Neural cell (in vitro differentiated cells): Measurements from ENCODE around the gene RIPOR1. TPM values are rescaled to one million over a fixed set of nuclear protein-coding genes. Genes with fewer than 3 reads are reported as not detected.

Experiments
- H2AFZ ChIP-seq: fragments of 200-600, 300-800 bp; sonication (generic), shearing (Covaris generic); 2 replicates; pipeline ENCODE4 v1.6.0; 2014; ENCODE audit warnings: low read depth, mild to moderate bottlenecking, antibody characterized with exemption, low read length, moderate library complexity
- H3F3A ChIP-seq: fragments of 200-600 bp; shearing (Covaris generic); 2 replicates; pipeline ENCODE4 v1.6.1; 2016; ENCODE audit warnings: mild to moderate bottlenecking, moderate library complexity, mixed read lengths, antibody characterized with exemption, low read length; ENCODE audit not compliant: insufficient read depth, poor library complexity, severe bottlenecking
- H3K27ac ChIP-seq: fragments of 200-600, 300-800 bp; sonication (generic), shearing (Covaris generic); 2 replicates; pipeline ENCODE4 v1.5.1; 2014; ENCODE audit warnings: mild to moderate bottlenecking, low read length, moderate library complexity
- H3K27me3 ChIP-seq: fragments of 300-800, 200-600 bp; sonication (generic), shearing (Covaris generic); 2 replicates; pipeline ENCODE4 v1.6.0; 2014; ENCODE audit warnings: mild to moderate bottlenecking, low read depth, low read length, moderate library complexity; ENCODE audit not compliant: insufficient read depth
- H3K36me3 ChIP-seq: fragments of 300-800, 200-600 bp; sonication (generic), shearing (Covaris generic); 2 replicates; pipeline ENCODE4 v1.5.1; 2014; ENCODE audit warnings: mild to moderate bottlenecking, antibody characterized with exemption, low read length, moderate library complexity; ENCODE audit not compliant: insufficient read depth
- H3K4me2 ChIP-seq: fragments of 300-800, 200-600 bp; sonication (generic), shearing (Covaris generic); 2 replicates; pipeline ENCODE4 v1.6.0; 2014; ENCODE audit warnings: mild to moderate bottlenecking, low read length
- H3K4me3 ChIP-seq: fragments of 300-800, 200-600 bp; sonication (generic), shearing (Covaris generic); 2 replicates; pipeline ENCODE4 v1.5.1; 2014; ENCODE audit warnings: mild to moderate bottlenecking, low read length, moderate library complexity
- H3K79me2 ChIP-seq: fragments of 200-600 bp; shearing (Covaris generic); replicated peaks from 2 replicates; pipeline ENCODE4 v1.6.0; 2014; ENCODE audit warnings: mild to moderate bottlenecking, low read length, moderate library complexity; ENCODE audit not compliant: insufficient read depth
- H3K9ac ChIP-seq: fragments of 300-800, 200-600 bp; sonication (generic), shearing (Covaris generic); 2 replicates; pipeline ENCODE4 v1.6.1; 2016; ENCODE audit warnings: mild to moderate bottlenecking, low read length, mixed read lengths
- H3K9me2 ChIP-seq: fragments of 200-600 bp; shearing (Covaris generic); 2 replicates; pipeline ENCODE4 v1.6.1; 2016; ENCODE audit warnings: mild to moderate bottlenecking, low read length, mixed read lengths; ENCODE audit not compliant: insufficient read depth
- H3K9me3 ChIP-seq: fragments of 200-600, 300-800 bp; sonication (generic), shearing (Covaris generic); 2 replicates; pipeline ENCODE4 v1.6.1; 2016; ENCODE audit warnings: mild to moderate bottlenecking, mixed run types, low read length, moderate library complexity, mixed read lengths
- H4K20me1 ChIP-seq: fragments of 200-600 bp; shearing (Covaris generic); 2 replicates; pipeline ENCODE4 v1.6.1; 2016; ENCODE audit warnings: mild to moderate bottlenecking, mixed run types; ENCODE audit not compliant: insufficient read depth
- EP300 ChIP-seq: fragments of 450-650 bp; conservative IDR thresholded peaks from 2 replicates; pipeline ENCODE4 v1.6.1; 2014; ENCODE audit warnings: antibody characterized with exemption, mild to moderate bottlenecking, moderate library complexity; ENCODE audit not compliant: poor library complexity, severe bottlenecking
- EZH2 ChIP-seq: fragments of 200-600, 300-800 bp; shearing (Covaris generic), sonication (generic); IDR thresholded peaks from 2 replicates; pipeline ENCODE4 v1.6.1; 2014; ENCODE audit warnings: antibody characterized with exemption, low read length, borderline replicate concordance, mild to moderate bottlenecking; ENCODE audit not compliant: insufficient read depth, poor library complexity, severe bottlenecking
- MXI1 ChIP-seq: fragments of 450-650 bp; conservative IDR thresholded peaks from 2 replicates; pipeline ENCODE4 v1.6.1; 2014; ENCODE audit warnings: antibody characterized with exemption, mild to moderate bottlenecking; ENCODE audit not compliant: poor library complexity, severe bottlenecking
- POLR2AphosphoS5 ChIP-seq: IDR thresholded peaks from 2 replicates; pipeline ENCODE4 v1.6.1; 2012
- RAD21 ChIP-seq: fragments of 450-650 bp; conservative IDR thresholded peaks from 2 replicates; pipeline ENCODE4 v1.6.1; 2014; ENCODE audit warnings: antibody characterized with exemption, mild to moderate bottlenecking, moderate library complexity
- SMC3 ChIP-seq: fragments of 450-650 bp; conservative IDR thresholded peaks from 2 replicates; pipeline ENCODE4 v1.6.1; 2014; ENCODE audit warnings: antibody characterized with exemption, mild to moderate bottlenecking, moderate library complexity; ENCODE audit not compliant: poor library complexity
- TAF1 ChIP-seq: IDR thresholded peaks from 2 replicates; pipeline ENCODE4 v1.6.1; 2012; ENCODE audit warnings: low read depth
- polyA plus RNA-seq: library from polyadenylated mRNA; depleted of rRNA; stranded (reverse); fragments of >200 nt; gene quantifications from 2 replicates; pipeline ENCODE4 v1.2.3, GENCODE V29; 2014
- TF ChIP-seq, protein P1 (sequence below): IDR thresholded peaks from 2 replicates; pipeline ENCODE4 v1.6.1; 2012; ENCODE audit warnings: borderline replicate concordance
- TF ChIP-seq, protein P2 (sequence below): fragments of 450-650 bp; IDR thresholded peaks from 2 replicates; pipeline ENCODE4 v1.5.1; 2014; ENCODE audit warnings: antibody characterized with exemption, mild to moderate bottlenecking, moderate library complexity; ENCODE audit not compliant: poor library complexity, severe bottlenecking

The RIPOR1 gene
- polyA plus RNA-seq, 1 donor from 2014 or later = 13.2 TPM

DNA sequence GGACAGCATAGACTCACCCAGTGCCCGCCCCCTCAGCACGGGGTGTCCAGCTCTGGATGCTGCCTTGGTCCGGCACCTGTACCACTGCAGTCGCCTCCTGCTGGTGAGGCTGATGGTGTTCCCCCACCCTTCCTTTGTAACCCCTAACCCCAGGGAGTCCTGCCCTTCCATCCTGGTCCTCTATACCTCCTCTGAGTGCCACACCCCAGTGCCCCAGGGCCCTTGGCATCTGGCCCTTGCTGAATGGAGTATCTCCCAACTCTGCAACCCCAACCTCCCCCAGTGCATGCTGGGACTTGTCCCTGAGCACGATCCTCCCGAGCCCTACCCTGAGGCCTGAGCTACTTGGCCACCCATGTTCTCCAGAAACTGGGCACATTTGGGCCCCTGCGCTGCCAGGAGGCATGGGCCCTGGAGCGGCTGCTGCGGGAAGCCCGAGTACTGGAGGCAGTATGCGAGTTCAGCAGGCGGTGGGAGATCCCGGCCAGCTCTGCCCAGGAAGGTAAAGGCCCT, 15.8 kb downstream of the RIPOR1 start:
- Histone ChIP-seq H3K4me2 (no peak overlapping the region), H3K9me2 (no peaks in the 10 kb centered on the region), H4K20me1 (no peaks in the 10 kb centered on the region), H3K27me3 (no peaks in the 10 kb centered on the region), H3K27ac (no peak overlapping the region), H3K9me3 (no peaks in the 10 kb centered on the region), H3K79me2 (no peaks in the 10 kb centered on the region), H3K9ac (no peak overlapping the region), H3K4me3 (no peak overlapping the region), H3K36me3 (peaks cover 6% of the 10 kb centered on the region), H3F3A (no peaks in the 10 kb centered on the region), H2AFZ (no peak overlapping the region)
- TF ChIP-seq EZH2 (no peak), RAD21 (no peak), SMC3 (no peak), MXI1 (no peak), POLR2AphosphoS5 (no peak), EP300 (no peak), TAF1 (no peak)
- TF ChIP-seq, protein P1, sequence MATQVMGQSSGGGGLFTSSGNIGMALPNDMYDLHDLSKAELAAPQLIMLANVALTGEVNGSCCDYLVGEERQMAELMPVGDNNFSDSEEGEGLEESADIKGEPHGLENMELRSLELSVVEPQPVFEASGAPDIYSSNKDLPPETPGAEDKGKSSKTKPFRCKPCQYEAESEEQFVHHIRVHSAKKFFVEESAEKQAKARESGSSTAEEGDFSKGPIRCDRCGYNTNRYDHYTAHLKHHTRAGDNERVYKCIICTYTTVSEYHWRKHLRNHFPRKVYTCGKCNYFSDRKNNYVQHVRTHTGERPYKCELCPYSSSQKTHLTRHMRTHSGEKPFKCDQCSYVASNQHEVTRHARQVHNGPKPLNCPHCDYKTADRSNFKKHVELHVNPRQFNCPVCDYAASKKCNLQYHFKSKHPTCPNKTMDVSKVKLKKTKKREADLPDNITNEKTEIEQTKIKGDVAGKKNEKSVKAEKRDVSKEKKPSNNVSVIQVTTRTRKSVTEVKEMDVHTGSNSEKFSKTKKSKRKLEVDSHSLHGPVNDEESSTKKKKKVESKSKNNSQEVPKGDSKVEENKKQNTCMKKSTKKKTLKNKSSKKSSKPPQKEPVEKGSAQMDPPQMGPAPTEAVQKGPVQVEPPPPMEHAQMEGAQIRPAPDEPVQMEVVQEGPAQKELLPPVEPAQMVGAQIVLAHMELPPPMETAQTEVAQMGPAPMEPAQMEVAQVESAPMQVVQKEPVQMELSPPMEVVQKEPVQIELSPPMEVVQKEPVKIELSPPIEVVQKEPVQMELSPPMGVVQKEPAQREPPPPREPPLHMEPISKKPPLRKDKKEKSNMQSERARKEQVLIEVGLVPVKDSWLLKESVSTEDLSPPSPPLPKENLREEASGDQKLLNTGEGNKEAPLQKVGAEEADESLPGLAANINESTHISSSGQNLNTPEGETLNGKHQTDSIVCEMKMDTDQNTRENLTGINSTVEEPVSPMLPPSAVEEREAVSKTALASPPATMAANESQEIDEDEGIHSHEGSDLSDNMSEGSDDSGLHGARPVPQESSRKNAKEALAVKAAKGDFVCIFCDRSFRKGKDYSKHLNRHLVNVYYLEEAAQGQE = no peak
- TF ChIP-seq, protein P2, sequence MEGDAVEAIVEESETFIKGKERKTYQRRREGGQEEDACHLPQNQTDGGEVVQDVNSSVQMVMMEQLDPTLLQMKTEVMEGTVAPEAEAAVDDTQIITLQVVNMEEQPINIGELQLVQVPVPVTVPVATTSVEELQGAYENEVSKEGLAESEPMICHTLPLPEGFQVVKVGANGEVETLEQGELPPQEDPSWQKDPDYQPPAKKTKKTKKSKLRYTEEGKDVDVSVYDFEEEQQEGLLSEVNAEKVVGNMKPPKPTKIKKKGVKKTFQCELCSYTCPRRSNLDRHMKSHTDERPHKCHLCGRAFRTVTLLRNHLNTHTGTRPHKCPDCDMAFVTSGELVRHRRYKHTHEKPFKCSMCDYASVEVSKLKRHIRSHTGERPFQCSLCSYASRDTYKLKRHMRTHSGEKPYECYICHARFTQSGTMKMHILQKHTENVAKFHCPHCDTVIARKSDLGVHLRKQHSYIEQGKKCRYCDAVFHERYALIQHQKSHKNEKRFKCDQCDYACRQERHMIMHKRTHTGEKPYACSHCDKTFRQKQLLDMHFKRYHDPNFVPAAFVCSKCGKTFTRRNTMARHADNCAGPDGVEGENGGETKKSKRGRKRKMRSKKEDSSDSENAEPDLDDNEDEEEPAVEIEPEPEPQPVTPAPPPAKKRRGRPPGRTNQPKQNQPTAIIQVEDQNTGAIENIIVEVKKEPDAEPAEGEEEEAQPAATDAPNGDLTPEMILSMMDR = no peak

DNA sequence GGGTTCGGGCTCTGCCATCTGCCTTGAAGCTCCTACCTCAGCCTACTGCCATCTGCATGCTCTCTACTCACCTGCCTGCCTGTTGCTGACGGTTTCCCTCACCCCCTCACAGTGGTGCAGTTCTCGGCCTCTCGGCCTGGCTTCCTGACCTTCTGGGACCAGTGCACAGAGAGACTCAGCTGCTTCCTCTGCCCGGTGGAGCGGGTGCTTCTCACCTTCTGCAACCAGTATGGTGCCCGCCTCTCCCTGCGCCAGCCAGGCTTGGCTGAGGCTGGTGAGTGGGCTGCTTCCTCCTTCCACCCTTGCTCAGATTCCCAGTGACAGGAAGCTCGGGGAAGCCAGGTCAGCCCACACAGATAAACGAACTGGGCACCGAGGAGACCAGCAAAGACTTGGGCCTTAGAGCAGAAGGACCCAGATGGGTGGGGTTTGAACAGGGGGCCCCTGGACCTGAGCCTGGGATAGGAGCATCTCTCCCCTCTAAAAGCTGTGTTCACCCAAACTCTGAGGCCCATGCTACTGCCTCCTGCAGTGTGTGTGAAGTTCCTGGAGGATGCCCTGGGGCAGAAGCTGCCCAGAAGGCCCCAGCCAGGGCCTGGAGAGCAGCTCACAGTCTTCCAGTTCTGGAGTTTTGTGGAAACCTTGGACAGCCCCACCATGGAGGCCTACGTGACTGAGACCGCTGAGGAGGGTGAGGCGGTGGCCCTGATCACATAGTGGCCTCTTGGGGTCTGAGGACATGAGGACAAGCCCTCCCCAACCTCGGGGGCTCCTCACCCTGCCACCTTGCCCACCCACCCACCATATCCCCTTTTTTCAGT, 16.4 kb downstream of the RIPOR1 start:
- Histone ChIP-seq H4K20me1 (no peaks in the 10 kb centered on the region), H3K9me3 (no peaks in the 10 kb centered on the region), H3K9ac (no peak overlapping the region), H3F3A (no peaks in the 10 kb centered on the region), H3K9me2 (no peaks in the 10 kb centered on the region), H3K4me3 (no peak overlapping the region), H3K36me3 (peaks cover 6% of the 10 kb centered on the region), H3K79me2 (no peaks in the 10 kb centered on the region), H3K27ac (no peak overlapping the region), H2AFZ (no peak overlapping the region), H3K4me2 (no peak overlapping the region), H3K27me3 (no peaks in the 10 kb centered on the region)
- TF ChIP-seq, protein P2 = no peak
- TF ChIP-seq SMC3 (no peak), EZH2 (no peak), EP300 (no peak), TAF1 (no peak), POLR2AphosphoS5 (no peak), RAD21 (no peak), MXI1 (no peak)
- TF ChIP-seq, protein P1 = no peak
